Astrocyte (in vitro differentiated cells and primary cell): ENCODE data around the gene CCDC3.

Experiments
- CTCF ChIP-seq: IDR thresholded peaks from 2 replicates; pipeline ENCODE4 v1.5.1; 2011; ENCODE audit warnings: low read depth, mild to moderate bottlenecking, inconsistent platforms, low read length, moderate library complexity; ENCODE audit not compliant: insufficient read depth
- EZH2 ChIP-seq: IDR thresholded peaks from 2 replicates; pipeline ENCODE4 v1.6.1; 2012; ENCODE audit warnings: mild to moderate bottlenecking, low read length, inconsistent platforms; ENCODE audit not compliant: insufficient read depth

GRCh38 chr10:12941966-12942365 lies 59.5 kb downstream of the CCDC3 start:
- no peak for TF ChIP-seq CTCF
- no peak for TF ChIP-seq EZH2
